ENCODE measurements around the gene ERAP2. TPM values are rescaled to one million over a fixed set of nuclear protein-coding genes. Genes with fewer than 3 reads are reported as not detected.

The ERAP2 gene
- total and polyA plus RNA-seq, 2 of the 13 experiments (the other 11 are each of a cell fraction or from before 2014, with no cell fraction given) = 12.8 to 16.6 TPM

- TF ChIP-seq CENPBD1 (CRISPR knock-in tag; IDR thresholded peaks at IDR 0.05; ENCODE audit: borderline replicate concordance, low read depth) (no peak), BCL6 (CRISPR knock-in tag; IDR thresholded peaks at IDR 0.05) (no peak), HOXA7 (CRISPR knock-in tag; IDR thresholded peaks at IDR 0.05) (no peak), MLLT10 (CRISPR knock-in tag; IDR thresholded peaks at IDR 0.05) (no peak), GATAD2A (CRISPR knock-in tag; IDR thresholded peaks at IDR 0.05) (peak; percentile 57)
These were observed 34.8 kb downstream of the ERAP2 start (continued) for GRCh38 chr5:96911139-96911538.

- no peak overlapping the region for H2AFZ ChIP-seq (ENCODE audit: low read length)
- no peaks in the 10 kb centered on the region for H3K27me3 ChIP-seq (ENCODE audit: control insufficient read depth in 1 of 2, insufficient read depth in 2 of 2, low read length in 2 of 2)
- H3K36me3 ChIP-seq (replicated peaks in 1 of 2; ENCODE audit: control insufficient read depth in 1 of 2, insufficient read depth in 2 of 2, low read length in 2 of 2) = no peaks in the 10 kb centered on the region
- no peak overlapping the region for H3K9ac ChIP-seq (ENCODE audit: insufficient read depth, low read depth, low read length)
- ChIA-PET CTCF (ENCODE audit: low intra/inter-chr PET ratio, low total read pairs) (no interaction called here), POLR2A (no interaction called here)
- DNase-seq (ENCODE audit: low spot score) (no peak), FAIRE-seq (no peak), ATAC-seq (no peak)
- H3K27ac ChIP-seq (ENCODE audit: extremely low read length, insufficient read depth, low read length) = no peak overlapping the region
- no peak overlapping the region for H3K4me2 ChIP-seq (ENCODE audit: low read depth, low read length)
- no peaks in the 10 kb centered on the region for H4K20me1 ChIP-seq (ENCODE audit: insufficient read depth, low read length)
- in situ Hi-C loops (cut with HindIII; ENCODE audit: extremely low pct_ligation_motif_present, low pct_unique_long_range_greater_than_20kb) (no loop called here), intact Hi-C loops (cut with micrococcal nuclease; ENCODE audit: unreplicated experiment) (no loop called here)
- no peaks in the 10 kb centered on the region for H3K79me2 ChIP-seq (ENCODE audit: insufficient read depth, low read length)
- TF ChIP-seq ZNF574 (CRISPR knock-in tag; IDR thresholded peaks at IDR 0.05) (no peak), PRDM10 (CRISPR knock-in tag; IDR thresholded peaks at IDR 0.05; ENCODE audit: low read depth) (no peak), PAF1 (CRISPR knock-in tag; IDR thresholded peaks at IDR 0.05) (no peak), RCOR2 (CRISPR knock-in tag; IDR thresholded peaks at IDR 0.05) (no peak), TFDP1 (CRISPR knock-in tag; IDR thresholded peaks at IDR 0.05; ENCODE audit: borderline replicate concordance) (no peak), ZNF800 (CRISPR knock-in tag; IDR thresholded peaks at IDR 0.05) (no peak), ZNF619 (CRISPR knock-in tag; IDR thresholded peaks at IDR 0.05) (no peak)
- peaks cover 16% of the 10 kb centered on the region for H3K4me1 ChIP-seq (ENCODE audit: insufficient read depth, low read length)
- BruUV-seq (replicated peaks) = no TSS peak
- WGBS (ENCODE audit: low lambda C conversion rate) = 95% methylated on average over 2 of the region's 2 CpGs
- no peaks in the 10 kb centered on the region for H3K9me3 ChIP-seq (ENCODE audit: low read length)
- no peak overlapping the region for H3K4me3 ChIP-seq (replicated peaks in 1 of 3; ENCODE audit: insufficient read depth in 1 of 3, low read depth in 2 of 3, low read length in 3 of 3)
These were observed 36.9 kb downstream of the ERAP2 start for GRCh38 chr5:96913233-96913632.

Measured in HepG2 (cell line).